RWPE1 (cell line): ENCODE results near the gene ZNF148.
A peak's percentile ranks its signal among the peaks of the same experiment; 100 is the strongest.

Experiments used
- CTCF ChIA-PET: fragments of 350-600 bp; sonication (Branson Sonifier 250); formaldehyde crosslinking; extraction: SDS; loops from one replicate; lab custom pipeline; 2021; lab: Yijun Ruan, JAX
- POLR2A ChIA-PET: fragments of 400-600 bp; formaldehyde crosslinking; extraction: SDS; loops from one replicate; lab custom pipeline; 2020; ENCODE audit warnings: antibody characterized with exemption; ENCODE audit not compliant: low non-redundant PET; lab: Yijun Ruan, JAX
- DNase-seq: peaks from one replicate; pipeline ENCODE4 v3.0.0; 2012; ENCODE audit warnings: low spot score
- H3K27ac ChIP-seq: fragments of 450-650 bp; 2 replicates; pipeline ENCODE4 v1.5.1; 2017
- TF ChIP-seq, protein P1 (sequence below): fragments of 450-650 bp; conservative IDR thresholded peaks from 2 replicates; pipeline ENCODE4 v1.5.1; 2017; ENCODE audit warnings: low read depth, mild to moderate bottlenecking

Gene ZNF148, protein sequence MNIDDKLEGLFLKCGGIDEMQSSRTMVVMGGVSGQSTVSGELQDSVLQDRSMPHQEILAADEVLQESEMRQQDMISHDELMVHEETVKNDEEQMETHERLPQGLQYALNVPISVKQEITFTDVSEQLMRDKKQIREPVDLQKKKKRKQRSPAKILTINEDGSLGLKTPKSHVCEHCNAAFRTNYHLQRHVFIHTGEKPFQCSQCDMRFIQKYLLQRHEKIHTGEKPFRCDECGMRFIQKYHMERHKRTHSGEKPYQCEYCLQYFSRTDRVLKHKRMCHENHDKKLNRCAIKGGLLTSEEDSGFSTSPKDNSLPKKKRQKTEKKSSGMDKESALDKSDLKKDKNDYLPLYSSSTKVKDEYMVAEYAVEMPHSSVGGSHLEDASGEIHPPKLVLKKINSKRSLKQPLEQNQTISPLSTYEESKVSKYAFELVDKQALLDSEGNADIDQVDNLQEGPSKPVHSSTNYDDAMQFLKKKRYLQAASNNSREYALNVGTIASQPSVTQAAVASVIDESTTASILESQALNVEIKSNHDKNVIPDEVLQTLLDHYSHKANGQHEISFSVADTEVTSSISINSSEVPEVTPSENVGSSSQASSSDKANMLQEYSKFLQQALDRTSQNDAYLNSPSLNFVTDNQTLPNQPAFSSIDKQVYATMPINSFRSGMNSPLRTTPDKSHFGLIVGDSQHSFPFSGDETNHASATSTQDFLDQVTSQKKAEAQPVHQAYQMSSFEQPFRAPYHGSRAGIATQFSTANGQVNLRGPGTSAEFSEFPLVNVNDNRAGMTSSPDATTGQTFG

DNA sequence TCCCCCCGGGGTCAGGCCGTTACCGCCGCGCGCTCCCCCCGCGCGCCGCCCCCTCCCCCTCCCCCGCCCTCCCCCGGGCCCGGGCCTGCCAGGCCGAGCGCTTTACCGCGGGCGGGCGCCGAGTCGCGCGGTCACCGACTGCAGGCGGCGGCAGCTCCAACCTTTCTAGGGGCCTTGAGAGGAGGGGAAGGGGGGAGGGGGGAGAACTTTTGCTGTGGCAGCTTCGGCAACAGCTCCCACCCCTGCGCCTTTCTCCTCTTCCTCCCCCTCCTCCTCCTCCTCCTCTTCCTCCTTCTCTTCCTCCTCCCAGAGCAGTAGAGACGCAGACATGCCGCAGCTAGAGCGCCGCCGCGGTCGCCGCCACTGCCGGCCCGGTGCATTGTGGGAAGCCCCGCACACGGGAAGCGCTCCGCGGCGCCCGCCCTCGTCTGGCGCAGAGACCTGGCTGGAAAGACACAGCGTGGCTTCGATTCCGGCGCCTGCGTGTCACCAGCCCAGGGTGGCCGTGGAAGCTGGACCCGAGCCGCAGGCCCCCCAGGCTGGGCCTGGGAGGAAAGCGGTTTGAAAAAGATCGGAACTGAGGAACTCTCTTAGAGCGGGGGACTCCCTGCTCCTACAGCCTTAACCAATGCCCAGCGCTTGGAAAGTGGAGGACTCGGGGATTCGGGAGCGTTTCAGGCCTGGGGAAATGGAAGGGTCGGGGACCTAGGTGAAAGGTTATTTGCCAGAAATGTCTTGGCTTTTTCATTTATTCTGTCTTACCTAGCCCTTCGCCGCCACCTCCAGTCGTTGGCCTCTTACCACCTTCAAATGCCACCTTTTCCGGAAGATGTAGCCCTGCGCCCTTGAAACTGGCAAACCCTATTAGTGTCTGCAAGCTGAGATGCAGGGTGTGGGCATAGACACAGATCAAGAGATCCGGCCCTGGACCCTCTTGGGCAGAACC lies at the start of gene ZNF148:
ZNF148 (minus strand) TSS at position 330 of the 946 bp plus-strand sequence. CDS start 61,685 bp downstream, outside the sequence.
- CTCF ChIA-PET = interaction anchor here (0.7 to 1.2 kb wide), 3 partner anchors 13 to 474 kb away, joined by 3 to 8 read pairs (median 4); no protein-coding TSS in a partner anchor
- H3K27ac ChIP-seq = peak within 1 kb of the TSS; percentile 89
- DNase-seq = peak; percentile 81
- POLR2A ChIA-PET = interaction anchor here (0.7 kb wide), 1 partner anchor 40 kb away, joined by 4 read pairs; no protein-coding TSS in a partner anchor
- TF ChIP-seq, protein P1, sequence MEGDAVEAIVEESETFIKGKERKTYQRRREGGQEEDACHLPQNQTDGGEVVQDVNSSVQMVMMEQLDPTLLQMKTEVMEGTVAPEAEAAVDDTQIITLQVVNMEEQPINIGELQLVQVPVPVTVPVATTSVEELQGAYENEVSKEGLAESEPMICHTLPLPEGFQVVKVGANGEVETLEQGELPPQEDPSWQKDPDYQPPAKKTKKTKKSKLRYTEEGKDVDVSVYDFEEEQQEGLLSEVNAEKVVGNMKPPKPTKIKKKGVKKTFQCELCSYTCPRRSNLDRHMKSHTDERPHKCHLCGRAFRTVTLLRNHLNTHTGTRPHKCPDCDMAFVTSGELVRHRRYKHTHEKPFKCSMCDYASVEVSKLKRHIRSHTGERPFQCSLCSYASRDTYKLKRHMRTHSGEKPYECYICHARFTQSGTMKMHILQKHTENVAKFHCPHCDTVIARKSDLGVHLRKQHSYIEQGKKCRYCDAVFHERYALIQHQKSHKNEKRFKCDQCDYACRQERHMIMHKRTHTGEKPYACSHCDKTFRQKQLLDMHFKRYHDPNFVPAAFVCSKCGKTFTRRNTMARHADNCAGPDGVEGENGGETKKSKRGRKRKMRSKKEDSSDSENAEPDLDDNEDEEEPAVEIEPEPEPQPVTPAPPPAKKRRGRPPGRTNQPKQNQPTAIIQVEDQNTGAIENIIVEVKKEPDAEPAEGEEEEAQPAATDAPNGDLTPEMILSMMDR = no peak

DNA sequence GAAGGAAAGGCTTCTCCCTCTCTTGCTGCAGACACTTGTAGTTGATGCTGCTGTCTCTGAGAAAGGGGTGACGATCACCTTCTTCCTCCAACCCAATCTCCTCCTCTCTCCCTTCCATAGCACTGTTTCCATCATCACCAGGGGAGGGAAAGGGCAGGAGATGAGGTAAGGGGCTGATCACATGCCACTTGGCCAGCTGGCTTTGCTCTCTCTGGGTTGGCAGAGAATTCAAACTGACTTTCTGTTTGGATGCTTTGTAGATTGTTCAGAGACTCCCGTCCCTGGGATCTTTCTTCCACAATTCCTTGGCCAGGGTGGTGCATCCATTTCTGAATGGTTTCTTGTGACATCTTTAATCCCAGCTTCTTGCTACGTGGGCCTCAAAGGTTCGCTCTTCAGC lies 43.2 kb upstream of the ZNF148 start:
- DNase-seq = no peak
- POLR2A ChIA-PET = no interaction called here
- CTCF ChIA-PET = no interaction called here
- H3K27ac ChIP-seq = no peak overlapping the region
- TF ChIP-seq, protein P1 = no peak

DNA sequence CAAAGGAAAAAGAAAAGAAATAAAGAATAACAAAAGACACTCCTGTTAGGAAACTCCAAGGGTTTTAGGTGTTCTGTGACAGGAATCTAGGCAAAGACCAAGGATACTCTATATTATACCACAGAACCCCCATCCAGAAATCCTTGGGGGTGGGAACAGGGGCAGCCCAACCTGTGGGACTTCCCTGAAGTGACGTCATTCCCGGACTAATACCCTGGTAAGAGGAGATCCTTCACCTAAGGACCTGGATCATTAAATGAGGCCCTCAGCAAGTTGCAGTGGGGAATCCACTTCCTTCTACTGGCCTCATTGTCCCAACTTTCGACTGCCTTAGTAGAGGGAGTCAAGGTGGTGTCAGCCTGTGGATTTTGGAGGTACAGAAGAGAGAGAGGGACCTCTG lies 41.1 kb upstream of the ZNF148 start:
- ChIA-PET POLR2A (no interaction called here), CTCF (no interaction called here)
- no peak for DNase-seq
- no peak overlapping the region for H3K27ac ChIP-seq
- TF ChIP-seq, protein P1 = no peak

DNA sequence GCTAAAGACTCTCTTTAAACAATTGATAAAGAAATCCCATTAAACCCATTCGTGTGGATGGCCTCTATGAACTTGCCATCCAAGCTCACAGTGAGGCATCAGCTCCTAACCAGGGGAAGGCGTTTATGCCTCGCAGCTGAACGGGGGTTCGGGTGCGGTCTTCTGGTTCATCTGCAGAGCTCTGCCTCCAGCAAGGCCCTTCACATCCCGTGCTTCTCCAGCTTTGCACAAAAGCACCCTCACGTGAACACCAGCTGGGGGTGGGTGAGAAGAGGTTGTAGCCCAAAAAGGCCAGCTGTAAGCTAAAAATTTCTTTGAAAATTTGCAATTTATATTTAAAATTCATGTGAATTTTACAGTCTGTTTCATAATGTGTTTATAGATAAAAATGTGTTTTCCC lies 39.5 kb upstream of the ZNF148 start:
- ChIA-PET POLR2A (no interaction called here), CTCF (no interaction called here)
- no peak overlapping the region for H3K27ac ChIP-seq
- DNase-seq = no peak
- TF ChIP-seq, protein P1 = no peak

DNA sequence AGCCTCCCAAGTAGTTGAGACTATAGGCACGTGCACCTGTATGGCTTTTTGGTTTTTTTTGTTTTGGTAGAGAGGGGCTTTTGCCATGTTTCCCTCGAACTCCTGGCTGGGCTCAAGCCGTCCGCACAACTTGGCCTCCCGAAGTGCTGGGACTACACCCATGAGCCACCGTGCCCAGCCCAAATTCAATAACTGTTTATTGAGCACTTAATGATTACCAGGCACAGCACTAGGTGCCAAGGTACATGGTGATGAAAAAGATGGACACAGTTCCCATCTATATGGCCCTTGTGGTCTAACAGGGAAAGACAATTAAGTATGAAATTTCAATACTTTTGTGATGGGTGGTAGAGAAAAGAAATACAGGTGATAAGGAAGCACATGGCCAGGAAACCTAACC lies 35.8 kb upstream of the ZNF148 start:
- ChIA-PET POLR2A (no interaction called here), CTCF (no interaction called here)
- no peak overlapping the region for H3K27ac ChIP-seq
- TF ChIP-seq, protein P1 = no peak
- DNase-seq = no peak
